GM21423 (cell line): ENCODE measurements around the gene BCKDHB.

ENCODE experiments used
- ATAC-seq: cut with Tn5 transposase; IDR thresholded peaks from one replicate; pipeline ENCODE4 v1.9.1; 2021; ENCODE audit warnings: mild to moderate bottlenecking, moderate library complexity; ENCODE audit not compliant: unreplicated experiment

BCKDHB gene

DNA sequence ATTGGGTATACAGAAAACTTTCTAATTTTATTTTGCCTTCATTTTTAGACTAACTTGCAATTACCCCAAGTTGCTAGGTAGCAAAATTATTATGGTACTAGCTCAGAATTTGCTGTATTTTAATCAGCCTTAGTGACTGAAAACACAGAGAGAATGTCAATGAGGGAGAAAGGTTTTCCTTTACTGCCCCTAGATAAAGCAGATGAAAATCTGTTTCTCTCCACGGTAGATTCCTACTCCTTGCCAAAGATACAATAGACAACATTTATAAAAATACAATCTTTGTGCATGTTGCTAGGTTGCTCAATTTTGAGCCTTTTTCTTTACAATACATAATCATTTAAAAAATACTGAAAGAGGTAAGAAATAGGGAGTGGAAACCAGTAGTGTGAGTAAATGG is 222.2 kb downstream of the BCKDHB start:
- ATAC-seq, result no peak

DNA sequence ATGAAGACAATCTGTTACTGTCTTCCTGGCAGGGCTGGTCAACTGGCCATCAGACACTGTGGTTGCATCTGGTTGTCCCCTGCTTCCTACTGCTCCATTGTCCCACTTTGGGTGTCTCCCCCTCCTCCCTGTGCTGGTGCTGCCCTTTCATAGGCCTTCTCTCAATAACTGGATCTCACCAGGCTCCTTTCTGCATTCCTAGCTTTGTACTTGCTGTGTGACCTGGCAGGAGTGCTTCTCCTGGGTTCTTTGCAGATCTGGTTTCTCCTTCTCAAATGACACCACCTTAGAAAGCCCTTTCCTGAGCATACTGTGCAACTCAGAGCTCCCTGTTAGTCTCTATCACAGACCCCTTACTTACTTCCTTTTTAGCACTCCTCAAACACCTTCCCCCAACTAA is 223.0 kb downstream of the BCKDHB start:
- ATAC-seq, result no peak

DNA sequence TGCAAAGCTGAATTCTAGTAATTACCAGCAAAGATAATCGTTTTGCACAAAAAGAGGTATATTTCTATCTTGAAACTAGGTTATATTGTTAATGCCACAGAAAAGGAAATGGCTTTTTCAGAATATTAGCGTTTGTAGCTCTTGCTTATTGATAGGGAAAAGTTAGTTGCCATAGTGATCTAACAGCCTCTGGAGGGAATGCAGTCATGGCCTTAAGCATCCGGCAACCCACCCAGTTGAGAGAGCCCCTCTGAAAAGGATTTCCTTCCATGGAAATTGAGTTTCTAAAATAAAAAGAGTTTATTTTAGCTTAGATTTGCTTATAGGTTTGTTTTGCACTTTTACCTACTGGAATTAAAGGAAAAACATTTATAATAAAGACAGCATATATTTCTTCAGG is 224.5 kb downstream of the BCKDHB start:
- ATAC-seq, result no peak

DNA sequence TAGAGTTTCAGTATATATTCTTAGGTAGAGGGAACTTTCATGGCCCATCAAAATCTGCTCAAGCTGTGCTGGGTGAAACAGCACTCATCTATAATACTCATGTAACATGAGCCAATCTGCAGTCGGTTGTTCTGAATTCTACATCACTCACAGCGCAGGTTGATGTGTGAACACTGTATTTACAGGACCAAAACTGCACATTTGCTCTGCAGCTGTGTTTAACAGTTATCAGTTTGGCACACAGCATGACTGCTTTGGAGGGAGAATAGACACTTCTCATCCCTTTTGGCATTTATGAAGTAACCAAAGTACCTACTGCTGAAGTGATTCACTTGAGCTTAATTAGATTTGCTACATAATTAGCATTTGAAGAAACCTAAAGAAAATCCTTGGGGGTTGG is 225.1 kb downstream of the BCKDHB start:
- no peak for ATAC-seq

DNA sequence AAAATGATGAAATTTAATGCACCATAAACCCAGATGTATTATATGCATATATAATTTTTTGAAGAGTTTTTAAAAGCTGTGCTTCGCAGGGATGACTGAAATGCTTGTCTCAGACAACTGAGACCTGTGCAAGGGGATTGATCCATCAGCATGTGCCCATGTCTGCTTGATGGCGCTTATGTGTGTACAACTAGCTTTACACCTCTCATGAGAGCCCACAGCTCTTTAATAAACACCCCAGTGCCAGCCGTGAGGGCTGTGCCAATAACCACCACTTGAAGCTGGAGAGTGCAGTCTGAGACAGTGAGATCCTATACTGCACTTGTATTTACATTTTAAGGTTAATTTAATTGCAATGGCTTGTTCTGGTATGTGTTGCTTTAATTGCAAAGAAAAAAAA is 225.5 kb downstream of the BCKDHB start:
- ATAC-seq, result no peak

DNA sequence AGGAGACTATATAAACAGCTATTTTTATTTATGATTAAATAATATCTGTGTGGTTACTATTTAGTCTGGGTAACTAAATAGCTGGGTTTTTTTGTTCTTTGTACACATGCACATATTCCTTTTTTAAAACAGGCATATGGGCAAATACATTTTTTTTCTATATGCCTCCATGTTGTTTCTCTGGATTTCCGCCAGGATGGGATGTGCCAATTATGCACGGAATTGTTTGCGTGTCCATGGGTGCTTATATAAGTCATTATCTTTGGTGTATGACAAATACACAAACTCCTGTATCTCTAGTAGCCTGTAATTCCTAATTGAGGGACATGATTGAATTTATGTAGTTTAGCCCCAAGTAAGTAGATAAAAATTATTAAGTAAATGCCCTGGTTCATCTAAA is 226.9 kb downstream of the BCKDHB start:
- no peak for ATAC-seq

DNA sequence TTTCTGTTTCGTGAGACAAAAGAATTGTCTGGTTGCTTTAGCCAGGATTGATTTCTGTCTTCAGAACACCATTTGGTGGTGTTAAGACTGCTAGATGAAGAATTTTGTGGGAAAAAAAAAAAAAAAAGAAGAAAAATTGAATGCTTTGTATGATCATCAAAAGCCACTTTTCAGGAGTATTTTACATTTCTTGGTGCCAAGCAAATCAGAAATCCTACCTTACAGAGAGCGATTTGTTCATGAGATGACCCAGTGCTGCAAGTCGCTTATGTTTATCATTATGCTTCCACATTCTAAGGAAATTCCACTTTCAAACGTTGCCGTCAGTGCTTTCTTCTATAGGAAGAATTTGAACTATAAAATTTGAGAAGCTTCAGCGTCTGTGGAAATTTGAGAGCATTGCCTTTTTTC is 228.7 kb downstream of the BCKDHB start:
- no peak for ATAC-seq

DNA sequence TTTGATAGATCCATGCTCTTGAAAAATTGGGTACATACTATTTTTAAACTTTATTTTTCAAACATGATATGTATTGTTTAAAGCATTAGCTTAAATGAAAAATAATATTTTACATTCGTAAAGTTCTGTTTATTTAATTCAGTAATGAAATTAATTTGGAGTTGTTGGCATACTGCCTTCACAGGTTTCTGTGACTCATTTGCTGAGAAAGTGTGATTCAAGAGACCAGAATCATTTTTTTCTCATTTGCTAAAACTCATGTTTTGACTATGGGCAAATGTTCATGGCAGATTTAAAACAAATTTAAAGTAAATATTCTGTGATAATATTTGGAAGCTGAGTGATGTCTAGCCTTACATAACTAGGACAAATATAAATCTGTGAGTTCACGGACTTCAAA is 230.4 kb downstream of the BCKDHB start:
- ATAC-seq, result no peak

DNA sequence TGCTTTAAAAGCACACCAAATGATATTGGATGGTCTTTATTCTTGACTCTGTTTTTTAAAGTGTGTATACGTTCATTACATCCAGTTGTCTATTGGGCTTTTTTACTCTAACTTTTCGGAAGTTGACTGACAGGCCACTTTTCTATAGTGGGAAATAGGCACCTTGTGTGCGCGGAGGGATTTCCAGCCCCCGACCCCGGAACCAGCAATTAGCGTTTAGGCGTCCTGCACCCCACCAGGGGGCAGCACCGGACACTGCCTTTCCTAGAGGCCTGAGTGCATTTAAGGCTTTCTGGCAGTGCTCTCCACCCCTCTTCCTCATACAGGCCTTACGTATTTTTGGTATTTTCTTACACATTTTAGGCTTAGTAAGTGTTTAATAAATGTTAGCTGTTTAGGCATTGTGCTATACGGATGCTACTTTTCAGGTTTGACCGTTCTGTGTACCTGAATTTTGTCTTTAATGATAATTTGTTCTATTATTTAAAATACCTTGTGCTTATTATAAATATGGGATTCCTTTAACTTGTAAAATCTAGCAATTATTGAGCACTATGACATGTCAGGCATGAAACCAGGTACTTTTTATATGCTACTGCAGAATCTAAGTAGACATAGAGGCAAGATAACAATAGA is 231.8 kb downstream of the BCKDHB start:
- peak; percentile 96 for ATAC-seq

DNA sequence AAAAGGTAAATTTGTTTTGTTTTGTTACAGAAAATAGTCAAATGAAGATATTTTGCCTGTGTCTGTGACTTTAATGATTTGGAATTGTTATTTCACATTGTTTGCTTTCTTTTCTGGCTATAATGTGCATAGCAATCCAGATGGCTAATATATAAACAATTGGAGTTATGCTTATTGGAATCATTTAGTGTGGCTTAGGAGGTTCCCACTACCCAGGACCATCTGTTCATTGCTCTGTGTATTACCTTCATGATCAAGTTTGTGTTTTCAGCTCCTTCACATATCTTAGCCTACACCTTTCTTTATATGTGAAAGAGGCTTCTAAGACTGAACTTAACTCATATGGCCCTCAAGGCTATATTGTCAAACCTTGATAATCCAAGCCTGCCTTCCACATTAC is 232.9 kb downstream of the BCKDHB start:
- no peak for ATAC-seq

DNA sequence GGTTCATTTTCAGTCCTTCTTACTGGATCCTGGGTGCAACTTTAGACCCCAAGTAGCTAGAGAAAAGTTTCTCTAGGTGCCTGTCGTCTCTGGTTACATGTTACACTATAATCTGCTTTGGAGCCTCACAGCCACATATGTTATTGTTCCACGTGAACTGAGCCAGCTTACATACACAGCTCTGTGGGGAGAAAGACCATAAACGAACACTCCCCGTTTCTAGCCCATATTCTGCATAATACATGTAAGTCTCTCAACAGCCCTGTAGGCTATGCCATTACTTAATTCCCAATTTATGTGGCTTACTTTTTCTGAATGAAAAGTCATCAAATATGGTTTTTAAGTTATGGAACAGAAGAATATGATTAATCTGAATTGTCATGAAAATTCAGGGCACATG is 233.8 kb downstream of the BCKDHB start:
- no peak for ATAC-seq

DNA sequence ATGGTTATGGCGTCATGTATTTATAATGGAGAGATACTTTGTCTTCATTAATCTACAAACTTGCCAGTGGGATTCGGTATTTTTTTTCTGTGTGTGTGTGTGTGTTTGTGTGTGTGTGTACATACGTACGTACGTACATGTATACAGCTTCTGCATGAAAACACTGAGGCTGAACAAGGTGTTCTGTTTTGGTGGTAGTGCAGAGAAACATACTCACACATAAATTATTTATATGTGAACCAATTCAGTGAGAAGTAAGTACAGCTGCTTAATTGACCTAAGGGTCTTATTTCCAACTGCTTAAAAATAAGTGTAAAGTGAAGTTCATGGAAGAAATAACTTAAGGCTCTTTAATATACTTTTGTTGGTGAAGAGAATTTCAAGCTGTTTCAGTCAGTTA is 234.2 kb downstream of the BCKDHB start:
- ATAC-seq, result no peak

DNA sequence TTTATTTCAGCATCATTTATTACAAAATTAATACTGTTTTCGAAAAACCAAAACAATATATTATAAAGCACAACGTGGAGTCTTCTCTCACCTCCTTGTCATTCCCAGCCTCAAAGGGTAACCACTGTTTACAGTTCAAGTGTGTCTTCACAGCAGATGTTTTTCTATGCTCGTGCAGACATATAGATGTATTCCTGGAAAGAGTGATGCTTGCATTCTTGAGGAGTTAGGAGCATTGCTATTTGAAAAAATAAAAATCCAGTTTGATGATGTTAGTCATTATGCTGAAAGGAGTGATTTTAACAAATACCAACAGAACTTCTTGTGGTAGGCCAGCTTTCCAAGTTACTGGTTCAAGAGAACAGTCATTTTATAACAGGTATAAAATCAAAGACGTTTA is 234.9 kb downstream of the BCKDHB start:
- no peak for ATAC-seq

DNA sequence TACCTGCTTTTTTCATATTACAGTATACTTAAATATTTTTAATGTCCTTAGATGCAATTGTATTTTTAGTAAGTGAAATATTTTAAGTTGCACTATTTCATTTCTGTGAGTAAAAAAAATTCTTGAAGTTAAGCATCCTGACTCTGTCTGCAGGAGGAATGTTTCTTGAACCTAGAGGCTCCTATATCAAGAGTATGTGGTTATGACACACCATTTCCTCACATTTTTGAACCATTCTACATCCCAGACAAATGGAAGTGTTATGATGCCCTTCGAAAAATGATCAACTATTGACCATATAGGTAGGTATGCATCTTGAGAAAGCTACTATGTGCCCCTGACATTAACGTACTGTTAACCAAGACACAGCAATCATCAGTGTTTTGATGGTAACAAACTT is 237.0 kb downstream of the BCKDHB start:
- no peak for ATAC-seq

DNA sequence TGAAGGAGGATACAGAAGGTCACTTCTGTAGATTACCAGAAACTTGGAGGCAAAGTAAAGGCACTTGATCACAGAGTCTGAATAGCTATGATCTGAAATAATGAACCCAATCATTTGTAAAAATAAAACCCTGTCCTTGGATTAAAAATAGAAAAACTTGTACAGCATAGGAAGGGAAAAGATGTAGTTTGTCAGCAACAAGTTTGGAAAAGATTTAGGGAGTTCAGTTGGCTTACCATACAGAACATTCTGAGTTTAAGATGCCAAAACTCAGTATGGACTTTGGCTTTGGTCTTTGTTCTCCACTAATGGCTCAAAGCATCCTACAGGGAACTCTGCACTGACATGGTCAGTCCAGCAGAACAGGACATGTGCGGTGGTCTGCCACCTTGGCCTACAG is 240.6 kb downstream of the BCKDHB start:
- no peak for ATAC-seq

DNA sequence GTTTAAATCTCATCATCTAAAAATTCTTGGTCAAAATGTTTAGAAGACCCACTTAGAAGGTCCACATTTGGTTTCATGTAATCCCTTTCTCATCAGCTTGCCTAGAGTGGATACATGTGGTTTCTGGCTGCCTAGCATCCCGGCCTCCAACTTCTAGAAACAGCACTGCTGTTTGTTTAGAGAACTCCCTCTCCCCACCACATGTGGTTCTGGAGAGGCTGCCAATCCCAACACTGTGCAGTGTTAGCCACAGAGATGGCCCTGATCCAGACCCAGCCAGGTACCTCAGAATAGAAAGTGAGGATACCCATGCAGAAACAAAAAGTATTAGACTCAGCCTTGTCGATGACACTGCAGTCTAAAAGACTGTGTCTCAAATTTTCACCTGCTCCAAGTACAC is 241.8 kb downstream of the BCKDHB start:
- no peak for ATAC-seq

DNA sequence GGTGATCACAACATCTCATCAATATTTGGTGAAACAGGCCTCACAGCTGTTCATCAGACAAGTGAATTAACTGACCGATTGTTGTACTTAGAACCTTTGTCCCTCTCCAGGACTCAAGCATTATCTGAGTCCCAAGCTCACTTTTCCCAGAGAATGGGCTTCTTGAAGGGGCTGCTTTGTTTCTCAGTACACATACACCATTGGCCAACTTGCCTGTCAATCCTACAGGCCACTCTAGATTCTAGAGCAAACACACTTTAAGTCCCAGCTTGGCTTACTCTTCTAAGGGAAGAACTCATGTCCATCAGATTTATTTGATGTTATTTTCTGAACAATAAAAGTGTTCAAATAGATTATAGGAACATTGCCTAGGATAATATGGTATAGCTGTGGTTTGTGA is 249.5 kb downstream of the BCKDHB start:
- ATAC-seq, result no peak

DNA sequence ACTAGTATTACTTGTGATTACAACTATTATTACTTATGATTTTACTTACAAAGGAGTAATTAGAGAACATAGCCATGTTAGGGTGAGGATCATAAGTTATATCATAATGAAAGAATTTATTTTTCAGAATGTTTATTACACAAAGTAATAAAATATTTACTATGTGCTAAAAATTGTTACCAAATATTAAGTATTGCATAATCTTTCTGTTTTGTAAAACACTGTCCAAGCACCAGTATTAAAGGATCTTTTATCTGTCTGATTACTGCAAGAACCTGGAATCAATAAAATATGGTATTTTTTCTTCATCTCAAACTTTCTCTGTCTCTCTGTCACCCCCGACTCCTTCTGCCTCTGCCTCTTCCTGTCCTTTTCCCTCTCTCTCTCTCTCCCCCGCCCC is 250.1 kb downstream of the BCKDHB start:
- no peak for ATAC-seq

DNA sequence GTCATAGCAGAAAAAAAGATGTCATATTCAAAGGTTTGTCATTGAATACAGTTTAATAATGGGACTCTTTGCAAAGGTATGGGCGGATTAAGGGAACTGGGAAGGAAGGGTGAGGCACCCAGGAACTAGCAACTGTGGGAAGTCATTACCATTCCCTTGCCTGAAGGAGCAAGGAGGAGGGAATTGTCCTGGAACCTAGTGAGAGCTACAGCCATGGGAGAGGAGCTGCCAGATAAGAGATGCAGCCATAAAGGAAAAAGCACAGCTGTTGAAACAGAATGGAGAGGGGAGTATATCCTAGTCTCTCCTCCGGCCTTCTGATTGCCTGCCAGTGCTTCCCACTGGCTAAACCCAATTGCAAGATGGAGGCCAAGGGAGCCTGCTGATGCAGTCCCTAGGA is 250.6 kb downstream of the BCKDHB start:
- ATAC-seq, result no peak

DNA sequence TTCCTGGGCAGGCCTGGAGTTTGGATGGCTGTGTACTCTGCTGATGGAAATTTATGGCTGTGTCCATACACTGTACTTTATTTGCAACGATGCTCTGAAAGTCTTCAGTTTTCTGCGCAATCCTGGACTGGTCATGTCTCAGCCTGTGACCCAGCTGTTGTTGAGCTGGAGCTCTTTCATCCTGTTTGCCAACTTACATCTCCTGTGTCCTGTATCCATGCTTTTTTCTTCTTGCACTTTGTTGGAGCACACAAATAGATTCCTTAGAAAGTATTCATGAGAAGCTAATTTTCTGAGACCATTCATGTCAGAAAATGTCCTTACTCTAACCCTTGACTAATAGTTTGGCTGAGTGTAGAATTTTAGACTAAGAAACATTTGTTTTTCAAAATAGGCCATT is 251.2 kb downstream of the BCKDHB start:
- ATAC-seq, result no peak

DNA sequence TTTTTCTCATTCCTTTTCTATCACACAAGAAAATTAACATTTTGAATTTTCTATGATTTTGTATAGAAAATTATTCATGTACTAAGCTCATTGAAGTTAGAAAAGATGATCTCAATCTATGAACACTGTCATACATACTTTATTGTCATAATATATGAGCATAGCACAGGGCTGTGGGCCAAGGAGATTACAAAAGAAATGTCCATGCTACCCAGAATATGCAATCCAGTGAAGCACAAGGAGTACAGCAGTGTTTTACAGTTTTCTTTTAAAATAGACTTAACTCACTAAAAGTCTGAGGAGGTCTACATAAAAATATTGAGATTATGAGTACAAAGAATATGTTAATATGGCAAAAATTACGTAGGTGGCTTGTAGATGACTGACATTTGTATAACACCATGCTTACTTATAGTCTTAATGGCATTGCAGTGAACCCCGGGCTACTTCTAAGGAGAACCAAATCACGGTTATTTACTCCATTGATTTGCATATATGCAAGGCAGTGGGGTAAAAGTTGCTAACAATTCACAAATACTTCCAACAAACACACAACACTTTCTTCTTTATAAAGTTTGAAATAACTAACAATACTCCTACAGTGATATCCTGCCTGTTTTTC is 257.1 kb downstream of the BCKDHB start:
- ATAC-seq, result no peak

DNA sequence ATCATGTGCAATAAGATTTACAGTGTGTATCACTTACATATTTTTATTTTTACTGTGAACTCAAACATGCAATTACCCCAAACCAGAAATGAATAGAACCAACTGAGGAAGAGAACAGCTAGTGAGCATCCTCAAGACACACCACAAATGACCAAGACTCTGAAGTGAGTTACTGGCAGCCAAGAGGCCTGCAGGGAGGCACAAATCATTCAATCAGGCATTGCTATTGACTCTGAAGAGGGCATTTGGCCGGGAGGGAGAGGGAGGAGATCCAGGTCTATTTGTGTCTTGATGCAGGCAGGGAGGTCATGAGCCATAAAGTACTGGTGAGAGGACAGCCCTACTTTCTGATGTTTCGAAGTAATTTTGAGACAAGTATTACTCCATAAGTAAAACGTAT is 257.7 kb downstream of the BCKDHB start:
- no peak for ATAC-seq

DNA sequence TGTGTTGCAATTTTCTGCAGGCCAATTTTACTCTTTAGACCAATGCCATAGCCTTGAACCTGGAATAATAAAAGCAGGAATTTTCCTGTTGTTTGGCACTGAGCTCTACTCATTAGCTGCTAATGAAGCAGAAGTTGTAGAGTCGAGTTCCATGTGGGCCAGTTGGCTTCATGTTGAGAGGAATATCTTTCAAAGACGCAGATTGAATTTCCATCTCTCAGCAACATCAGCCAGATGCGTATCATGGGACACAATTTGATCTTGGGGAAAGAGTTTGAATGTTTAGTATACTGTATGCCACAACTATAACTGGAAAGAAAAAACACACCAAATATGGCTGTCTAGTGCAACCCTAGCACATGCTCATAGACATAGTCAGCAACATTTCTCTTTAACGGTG is 259.6 kb downstream of the BCKDHB start:
- ATAC-seq, result no peak
